CD4-positive, alpha-beta memory T cell (primary cell): ENCODE data around the gene LURAP1L. TPM values are rescaled to one million over a fixed set of nuclear protein-coding genes. Genes with fewer than 3 reads are reported as not detected.

Experiments used
- CTCF ChIA-PET: fragments of 350-600 bp; sonication (Branson Sonifier 250); formaldehyde crosslinking; loops from one replicate; lab custom pipeline; 2021; ENCODE audit warnings: inconsistent platforms; ENCODE audit not compliant: partially characterized antibody; lab: Charles Lee
- POLR2A ChIA-PET: fragments of 350-600 bp; sonication (Branson Sonifier 250); formaldehyde crosslinking; loops from one replicate; lab custom pipeline; 2021; ENCODE audit not compliant: partially characterized antibody; lab: Charles Lee
- DNase-seq, 5 donors: peaks; one replicate each; pipeline versions ENCODE4 v3.0.0 to v3.0.0-alpha.2; 2020 to 2022; ENCODE audit warnings: mixed read lengths in 1 of 5
- H3K27ac ChIP-seq: one replicate; pipeline ENCODE4 v1.7.0; 2013; ENCODE audit warnings: low read depth, low read length
- H3K27me3 ChIP-seq: 2 replicates; pipeline ENCODE4 v1.7.0; 2013; ENCODE audit warnings: mild to moderate bottlenecking, low read length, moderate library complexity; ENCODE audit not compliant: insufficient read depth
- H3K36me3 ChIP-seq: 2 replicates; pipeline ENCODE4 v1.7.0; 2013; ENCODE audit warnings: mild to moderate bottlenecking, low read length, moderate library complexity; ENCODE audit not compliant: insufficient read depth
- H3K4me1 ChIP-seq: 2 replicates; pipeline ENCODE4 v1.7.0; 2013; ENCODE audit warnings: mild to moderate bottlenecking, low read length, moderate library complexity; ENCODE audit not compliant: insufficient read depth
- H3K4me3 ChIP-seq, 2 donors: one replicate each; pipeline ENCODE4 v1.7.0; 2013; ENCODE audit warnings: low read length in 2 of 2, mild to moderate bottlenecking in 1 of 2
- H3K9me3 ChIP-seq, 2 donors: one replicate each; pipeline ENCODE4 v1.7.0; 2013; ENCODE audit warnings: low read length in 2 of 2, control low read depth in 1 of 2; ENCODE audit not compliant: control insufficient read depth in 1 of 2
- H3K27ac Mint-ChIP-seq, 7 donors: one replicate each; pipeline ENCODE4 v1.8.0; 2020 to 2021; ENCODE audit warnings: mixed read lengths in 7 of 7, mild to moderate bottlenecking in 6 of 7, inconsistent platforms in 3 of 7, moderate library complexity in 3 of 7
- H3K27me3 Mint-ChIP-seq, 2 donors: one replicate each; pipeline ENCODE4 v1.8.0; 2020 to 2021; ENCODE audit warnings: mixed read lengths in 2 of 2
- H3K36me3 Mint-ChIP-seq, 2 donors: one replicate each; pipeline ENCODE4 v1.8.0; 2020 to 2021; ENCODE audit warnings: mixed read lengths in 2 of 2, inconsistent platforms in 1 of 2, mild to moderate bottlenecking in 1 of 2
- H3K4me1 Mint-ChIP-seq, 4 donors: one replicate each; pipeline ENCODE4 v1.8.0; 2020 to 2021; ENCODE audit warnings: mixed read lengths in 4 of 4, mild to moderate bottlenecking in 1 of 4
- H3K4me3 Mint-ChIP-seq, 8 donors: one replicate each; pipeline ENCODE4 v1.8.0; 2020 to 2021; ENCODE audit warnings: mixed read lengths in 8 of 8, mild to moderate bottlenecking in 7 of 8, moderate library complexity in 6 of 8, inconsistent platforms in 3 of 8
- H3K9me3 Mint-ChIP-seq, 8 donors: one replicate each; pipeline ENCODE4 v1.8.0; 2020 to 2021; ENCODE audit warnings: mixed read lengths in 8 of 8, mild to moderate bottlenecking in 5 of 8, inconsistent platforms in 3 of 8, moderate library complexity in 1 of 8
- intact Hi-C: fragments of 100-400 bp; cut with micrococcal nuclease; formaldehyde crosslinking; loops from one replicate; pipeline ENCODE4 v1.15.1; 2023
- polyA plus RNA-seq, 2 donors: library from polyadenylated mRNA; unstranded; fragments of 300-500 nt; fragmentation: Illumina TruSeq; gene quantifications; one replicate each; pipeline ENCODE4 v1.2.3, GENCODE V29; 2021
- total RNA-seq, 2 experiments: library from RNA; stranded (reverse); gene quantifications; one replicate each; pipeline ENCODE4 v1.2.3, GENCODE V29; 2021

The LURAP1L gene
- total and polyA plus RNA-seq, 4 experiments from 2014 or later, result not detected

DNA sequence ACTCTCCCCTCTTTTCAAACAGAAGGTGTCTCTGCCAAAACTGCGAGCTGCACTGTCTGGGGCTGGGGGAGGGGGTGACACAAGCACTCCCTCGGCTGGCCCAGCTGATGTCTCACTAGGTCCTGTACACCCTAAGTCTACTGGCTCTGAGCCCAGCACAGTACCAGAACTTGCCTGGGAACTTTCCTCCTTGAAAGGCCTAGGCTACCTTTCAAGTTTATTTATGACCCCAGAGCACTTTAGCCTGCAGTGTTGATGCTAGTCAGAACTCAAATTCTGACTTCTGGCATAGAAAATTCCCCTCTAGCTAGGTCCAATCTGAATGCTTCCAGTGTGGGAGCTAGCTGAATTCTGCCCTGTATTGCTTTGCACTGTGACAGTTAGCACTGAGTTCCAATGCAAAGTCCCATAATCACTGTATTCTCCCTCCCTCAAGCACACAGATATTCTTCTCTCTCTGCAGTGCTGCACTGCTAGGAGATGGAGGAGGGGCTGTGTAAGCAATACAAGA, 10.5 kb downstream of the LURAP1L start:
- ChIA-PET POLR2A (no interaction called here), CTCF (no interaction called here)
- no peak overlapping the region for H3K4me3 Mint-ChIP-seq
- intact Hi-C loops, result no loop called here
- H3K9me3 Mint-ChIP-seq, result peaks cover 3 to 27% (median 14%) of the 10 kb centered on the region in 8 donors
- Histone ChIP-seq H3K27me3 (no peaks in the 10 kb centered on the region), H3K4me3 (no peak overlapping the region), H3K27ac (no peak overlapping the region), H3K36me3 (no peaks in the 10 kb centered on the region), H3K4me1 (no peaks in the 10 kb centered on the region), H3K9me3 (no peaks in the 10 kb centered on the region)
- H3K4me1 Mint-ChIP-seq, result no peaks in the 10 kb centered on the region
- no peak overlapping the region for H3K27ac Mint-ChIP-seq
- H3K27me3 Mint-ChIP-seq, result no peaks in the 10 kb centered on the region
- no peak for DNase-seq
- H3K36me3 Mint-ChIP-seq, result peaks cover 0 to 5% of the 10 kb centered on the region in 2 donors

- H3K27ac Mint-ChIP-seq, result no peak overlapping the region
- H3K27me3 Mint-ChIP-seq, result no peaks in the 10 kb centered on the region
- H3K4me1 Mint-ChIP-seq, result no peaks in the 10 kb centered on the region
- H3K36me3 ChIP-seq, result no peaks in the 10 kb centered on the region
- intact Hi-C loops, result no loop called here
- DNase-seq, result no peak
- POLR2A ChIA-PET, result no interaction called here
- no peaks in the 10 kb centered on the region for H3K4me1 ChIP-seq
- H3K4me3 ChIP-seq, result no peak overlapping the region
- H3K27ac ChIP-seq, result no peak overlapping the region
- peaks cover 0 to 5% of the 10 kb centered on the region in 2 donors for H3K36me3 Mint-ChIP-seq
- no peak overlapping the region for H3K4me3 Mint-ChIP-seq
- H3K9me3 ChIP-seq, result no peaks in the 10 kb centered on the region
- H3K9me3 Mint-ChIP-seq, result peaks cover 3 to 27% (median 14%) of the 10 kb centered on the region in 8 donors
- CTCF ChIA-PET, result no interaction called here
- H3K27me3 ChIP-seq, result no peaks in the 10 kb centered on the region
Measured at GRCh38 chr9:12785941-12786340, 11.1 kb downstream of the LURAP1L start.

DNA sequence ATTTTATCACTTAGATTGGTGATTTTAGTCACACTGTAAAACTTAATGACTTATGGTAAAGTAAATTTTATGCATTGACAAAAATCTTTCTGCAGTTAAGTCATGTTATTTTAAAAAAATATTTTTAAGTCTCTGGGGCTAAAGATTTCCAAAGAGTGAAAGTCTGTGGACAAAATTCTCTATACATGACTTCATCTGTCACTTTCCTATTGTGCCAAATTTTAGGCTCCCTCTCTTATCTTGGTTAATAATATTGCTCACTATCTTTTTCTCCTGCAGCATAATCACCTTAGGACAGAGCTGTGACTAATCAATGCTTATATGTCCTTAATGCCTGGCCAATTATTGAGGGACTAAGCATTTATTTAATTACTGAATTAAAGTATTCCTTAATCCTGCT, 15.2 kb downstream of the LURAP1L start:
- ChIA-PET POLR2A (no interaction called here), CTCF (no interaction called here)
- intact Hi-C loops, result no loop called here
- no peaks in the 10 kb centered on the region for H3K27me3 ChIP-seq
- Mint-ChIP-seq H3K27me3 (no peaks in the 10 kb centered on the region), H3K27ac (no peak overlapping the region), H3K4me3 (no peak overlapping the region), H3K9me3 (peaks cover 0 to 21% (median 9%) of the 10 kb centered on the region in 8 donors), H3K4me1 (no peaks in the 10 kb centered on the region), H3K36me3 (no peaks in the 10 kb centered on the region)
- no peak overlapping the region for H3K4me3 ChIP-seq
- no peaks in the 10 kb centered on the region for H3K4me1 ChIP-seq
- no peak for DNase-seq
- H3K36me3 ChIP-seq, result no peaks in the 10 kb centered on the region
- H3K27ac ChIP-seq, result no peak overlapping the region
- H3K9me3 ChIP-seq, result no peaks in the 10 kb centered on the region

GRCh38 chr9:12790883-12791282, 16.1 kb downstream of the LURAP1L start:
- H3K4me1 ChIP-seq, result no peaks in the 10 kb centered on the region
- no peak for DNase-seq
- H3K9me3 ChIP-seq, result no peaks in the 10 kb centered on the region
- Mint-ChIP-seq H3K36me3 (no peaks in the 10 kb centered on the region), H3K4me1 (no peaks in the 10 kb centered on the region), H3K9me3 (peaks cover 0 to 20% (median 7%) of the 10 kb centered on the region in 8 donors), H3K4me3 (no peak overlapping the region), H3K27ac (no peak overlapping the region), H3K27me3 (no peaks in the 10 kb centered on the region)
- no peak overlapping the region for H3K4me3 ChIP-seq
- H3K36me3 ChIP-seq, result no peaks in the 10 kb centered on the region
- H3K27me3 ChIP-seq, result no peaks in the 10 kb centered on the region
- H3K27ac ChIP-seq, result no peak overlapping the region
- ChIA-PET CTCF (no interaction called here), POLR2A (no interaction called here)
- intact Hi-C loops, result no loop called here

- Mint-ChIP-seq H3K27me3 (no peaks in the 10 kb centered on the region), H3K4me3 (no peak overlapping the region), H3K4me1 (no peaks in the 10 kb centered on the region), H3K9me3 (peaks cover 0 to 16% (median 6%) of the 10 kb centered on the region in 8 donors), H3K27ac (no peak overlapping the region), H3K36me3 (no peaks in the 10 kb centered on the region)
- Histone ChIP-seq H3K27ac (no peak overlapping the region), H3K27me3 (no peaks in the 10 kb centered on the region), H3K4me3 (no peak overlapping the region), H3K4me1 (no peaks in the 10 kb centered on the region), H3K36me3 (no peaks in the 10 kb centered on the region), H3K9me3 (no peaks in the 10 kb centered on the region)
- CTCF ChIA-PET, result no interaction called here
- intact Hi-C loops, result no loop called here
- POLR2A ChIA-PET, result no interaction called here
- no peak for DNase-seq
Measured at GRCh38 chr9:12794101-12794799, 19.4 kb downstream of the LURAP1L start.

- CTCF ChIA-PET, result no interaction called here
Measured at GRCh38 chr9:12796601-12797000, 21.8 kb downstream of the LURAP1L start.

DNA sequence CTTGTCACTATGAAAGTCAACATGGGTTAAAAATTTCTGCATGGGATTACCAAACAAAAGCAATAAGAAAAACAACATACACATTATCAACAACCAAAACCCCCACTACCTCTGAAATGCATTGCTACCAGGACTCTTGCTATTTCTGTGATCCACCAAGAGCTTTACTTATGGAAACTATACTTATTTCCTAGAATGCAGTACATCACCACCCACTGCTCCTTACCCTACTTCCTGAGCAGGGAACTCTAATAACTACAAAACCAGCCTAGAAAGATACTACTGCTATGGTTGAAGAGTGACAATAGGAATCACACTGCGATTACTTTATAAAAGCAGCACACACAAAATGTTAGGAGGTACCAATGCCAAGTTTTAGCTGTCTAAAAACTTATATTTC, 22.2 kb downstream of the LURAP1L start:
- H3K9me3 Mint-ChIP-seq, result peaks cover 0 to 11% (median 5%) of the 10 kb centered on the region in 8 donors
- no peak overlapping the region for H3K27ac ChIP-seq
- intact Hi-C loops, result no loop called here
- H3K36me3 ChIP-seq, result no peaks in the 10 kb centered on the region
- H3K9me3 ChIP-seq, result no peaks in the 10 kb centered on the region
- no peak for DNase-seq
- H3K4me1 Mint-ChIP-seq, result no peaks in the 10 kb centered on the region
- H3K27ac Mint-ChIP-seq, result no peak overlapping the region
- no peaks in the 10 kb centered on the region for H3K27me3 ChIP-seq
- H3K36me3 Mint-ChIP-seq, result no peaks in the 10 kb centered on the region
- no peaks in the 10 kb centered on the region for H3K4me1 ChIP-seq
- CTCF ChIA-PET, result no interaction called here
- POLR2A ChIA-PET, result no interaction called here
- H3K27me3 Mint-ChIP-seq, result no peaks in the 10 kb centered on the region
- no peak overlapping the region for H3K4me3 ChIP-seq
- H3K4me3 Mint-ChIP-seq, result no peak overlapping the region

More at GRCh38 chr9:12796601-12797000, 21.8 kb downstream of the LURAP1L start:
- H3K4me3 ChIP-seq, result no peak overlapping the region
- H3K36me3 ChIP-seq, result no peaks in the 10 kb centered on the region
- H3K27me3 ChIP-seq, result no peaks in the 10 kb centered on the region
- Mint-ChIP-seq H3K4me3 (no peak overlapping the region), H3K4me1 (no peaks in the 10 kb centered on the region), H3K9me3 (peaks cover 0 to 13% (median 5%) of the 10 kb centered on the region in 8 donors), H3K27ac (no peak overlapping the region), H3K36me3 (no peaks in the 10 kb centered on the region), H3K27me3 (no peaks in the 10 kb centered on the region)
- intact Hi-C loops, result no loop called here
- H3K9me3 ChIP-seq, result no peaks in the 10 kb centered on the region
- DNase-seq, result no peak
- no peaks in the 10 kb centered on the region for H3K4me1 ChIP-seq
- POLR2A ChIA-PET, result no interaction called here
- H3K27ac ChIP-seq, result no peak overlapping the region
